SK-N-SH treated with all-trans-retinoic acid at 6 μM for 48 hours (cell line): ENCODE measurements around the gene GEMIN4.

Experiments used
- ATAC-seq: fragments of 200-7000 bp; cut with Tn5 transposase; 3 replicates; pipeline ENCODE4 v1.9.1; 2020; ENCODE audit warnings: mild to moderate bottlenecking, moderate library complexity
- ARNTL ChIP-seq: fragments of 450-650 bp; formaldehyde crosslinking; IDR thresholded peaks from 2 replicates; pipeline ENCODE4 v1.5.0; 2020; ENCODE audit warnings: low read depth, mild to moderate bottlenecking, moderate library complexity, borderline replicate concordance
- BACH2 ChIP-seq: fragments of 250-450 bp; sonication (Bioruptor Pico); IDR thresholded peaks from 2 replicates; pipeline ENCODE4 v1.9.0; 2021; ENCODE audit warnings: mild to moderate bottlenecking, borderline replicate concordance
- CREB5 ChIP-seq: fragments of 250-450 bp; sonication (Bioruptor Pico); IDR thresholded peaks from 2 replicates; pipeline ENCODE4 v1.5.1; 2020; ENCODE audit warnings: low read depth, mild to moderate bottlenecking, moderate library complexity
- ESRRG ChIP-seq: fragments of 250-450 bp; sonication (Bioruptor Pico); IDR thresholded peaks from 2 replicates; pipeline ENCODE4 v1.6.1; 2021; ENCODE audit warnings: mild to moderate bottlenecking
- ISL1 ChIP-seq: fragments of 250-450 bp; sonication (Bioruptor Pico); IDR thresholded peaks from 2 replicates; pipeline ENCODE4 v2.1.2; 2022; ENCODE audit warnings: mild to moderate bottlenecking, moderate library complexity
- OSR1 ChIP-seq: fragments of 250-450 bp; sonication (Bioruptor Pico); IDR thresholded peaks from 2 replicates; pipeline ENCODE4 v1.8.0; 2022; ENCODE audit warnings: moderate library complexity, mild to moderate bottlenecking, inconsistent platforms
- PATZ1 ChIP-seq: fragments of 250-450 bp; sonication (Bioruptor Pico); IDR thresholded peaks from 2 replicates; pipeline ENCODE4 v1.8.0; 2020; ENCODE audit warnings: mild to moderate bottlenecking, moderate library complexity, borderline replicate concordance
- POU6F1 ChIP-seq: fragments of 250-450 bp; sonication (Bioruptor Pico); IDR thresholded peaks from 2 replicates; pipeline ENCODE4 v1.8.0; 2021; ENCODE audit warnings: low read depth, mild to moderate bottlenecking, moderate library complexity, borderline replicate concordance
- PPARA ChIP-seq: fragments of 250-450 bp; sonication (Bioruptor Pico); IDR thresholded peaks from 2 replicates; pipeline ENCODE4 v1.5.0; 2020; ENCODE audit warnings: mild to moderate bottlenecking, borderline replicate concordance
- RARB ChIP-seq: fragments of 250-450 bp; sonication (Bioruptor Pico); IDR thresholded peaks from 2 replicates; pipeline ENCODE4 v1.8.0; 2021; ENCODE audit warnings: mild to moderate bottlenecking, moderate library complexity
- SNAI2 ChIP-seq: fragments of 250-450 bp; sonication (Bioruptor Pico); IDR thresholded peaks from 2 replicates; pipeline ENCODE4 v1.5.0; 2020; ENCODE audit warnings: mild to moderate bottlenecking, moderate library complexity
- TCF4 ChIP-seq: fragments of 250-450 bp; sonication (Bioruptor Pico); IDR thresholded peaks from 2 replicates; pipeline ENCODE4 v1.8.0; 2021; ENCODE audit warnings: mild to moderate bottlenecking, moderate library complexity, borderline replicate concordance
- TSHZ2 ChIP-seq: fragments of 250-450 bp; sonication (Bioruptor Pico); IDR thresholded peaks from 2 replicates; pipeline ENCODE4 v1.5.0; 2020; ENCODE audit warnings: mild to moderate bottlenecking, moderate library complexity
- ZC3H10 ChIP-seq: fragments of 250-450 bp; sonication (Bioruptor Pico); IDR thresholded peaks from 2 replicates; pipeline ENCODE4 v1.5.1; 2021; ENCODE audit warnings: mild to moderate bottlenecking, moderate library complexity
- ZFP3 ChIP-seq: fragments of 250-450 bp; sonication (Bioruptor Pico); IDR thresholded peaks from 2 replicates; pipeline ENCODE4 v1.5.0; 2020; ENCODE audit warnings: mild to moderate bottlenecking, moderate library complexity
- ZFP30 ChIP-seq: fragments of 450-650 bp; formaldehyde crosslinking; IDR thresholded peaks from 2 replicates; pipeline ENCODE4 v1.5.0; 2022; ENCODE audit warnings: mild to moderate bottlenecking, moderate library complexity
- ZNF565 ChIP-seq: fragments of 450-650 bp; formaldehyde crosslinking; conservative IDR thresholded peaks from 2 replicates; pipeline ENCODE4 v1.5.0; 2020; ENCODE audit warnings: low read depth, mild to moderate bottlenecking, moderate library complexity
- ZNF70 ChIP-seq: fragments of 450-650 bp; formaldehyde crosslinking; IDR thresholded peaks from 2 replicates; pipeline ENCODE4 v1.5.0; 2020; ENCODE audit warnings: mild to moderate bottlenecking, moderate library complexity
- ZNF8 ChIP-seq: fragments of 450-650 bp; formaldehyde crosslinking; IDR thresholded peaks from 2 replicates; pipeline ENCODE4 v1.5.0; 2020; ENCODE audit warnings: mild to moderate bottlenecking, moderate library complexity
- TF ChIP-seq, protein P1 (sequence below): fragments of 250-450 bp; sonication (Bioruptor Pico); IDR thresholded peaks from 2 replicates; pipeline ENCODE4 v1.5.1; 2021; ENCODE audit warnings: mild to moderate bottlenecking, moderate library complexity

Gene GEMIN4

GRCh38 chr17:778096-778495, 26.0 kb upstream of the GEMIN4 start:
- no peak for ATAC-seq
- TF ChIP-seq ESRRG (CRISPR knock-in tag) (no peak), PPARA (CRISPR knock-in tag) (no peak), CREB5 (CRISPR knock-in tag) (no peak), PATZ1 (no peak), SNAI2 (CRISPR knock-in tag) (no peak), TCF4 (no peak), ZFP30 (CRISPR knock-in tag) (no peak), ZNF8 (CRISPR knock-in tag) (no peak), ZFP3 (CRISPR knock-in tag) (no peak), POU6F1 (CRISPR knock-in tag) (no peak), ZNF565 (CRISPR knock-in tag) (no peak), ARNTL (CRISPR knock-in tag) (no peak)

DNA sequence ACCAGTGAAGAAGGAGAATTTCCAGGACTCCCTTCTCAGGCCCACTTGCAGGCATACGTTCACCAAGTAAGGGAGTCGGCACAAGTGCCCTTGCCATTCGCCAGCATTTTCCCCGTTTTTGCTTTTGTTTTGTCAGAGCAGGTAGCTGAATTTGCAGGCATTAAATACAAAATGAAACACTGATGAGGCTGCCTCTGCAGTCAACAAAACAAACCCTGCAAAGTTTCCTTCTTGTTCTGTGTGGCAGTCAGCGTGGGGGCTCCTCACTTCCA, 22.2 kb upstream of the GEMIN4 start:
- no peak for ATAC-seq
- TF ChIP-seq OSR1 (no peak), ZC3H10 (CRISPR knock-in tag) (no peak), RARB (CRISPR knock-in tag) (no peak), ESRRG (CRISPR knock-in tag) (no peak), ZFP3 (CRISPR knock-in tag) (no peak), ZNF70 (CRISPR knock-in tag) (no peak), BACH2 (CRISPR knock-in tag) (no peak)
- TF ChIP-seq, protein P1, sequence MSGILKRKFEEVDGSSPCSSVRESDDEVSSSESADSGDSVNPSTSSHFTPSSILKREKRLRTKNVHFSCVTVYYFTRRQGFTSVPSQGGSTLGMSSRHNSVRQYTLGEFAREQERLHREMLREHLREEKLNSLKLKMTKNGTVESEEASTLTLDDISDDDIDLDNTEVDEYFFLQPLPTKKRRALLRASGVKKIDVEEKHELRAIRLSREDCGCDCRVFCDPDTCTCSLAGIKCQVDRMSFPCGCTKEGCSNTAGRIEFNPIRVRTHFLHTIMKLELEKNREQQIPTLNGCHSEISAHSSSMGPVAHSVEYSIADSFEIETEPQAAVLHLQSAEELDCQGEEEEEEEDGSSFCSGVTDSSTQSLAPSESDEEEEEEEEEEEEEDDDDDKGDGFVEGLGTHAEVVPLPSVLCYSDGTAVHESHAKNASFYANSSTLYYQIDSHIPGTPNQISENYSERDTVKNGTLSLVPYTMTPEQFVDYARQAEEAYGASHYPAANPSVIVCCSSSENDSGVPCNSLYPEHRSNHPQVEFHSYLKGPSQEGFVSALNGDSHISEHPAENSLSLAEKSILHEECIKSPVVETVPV (CRISPR knock-in tag), result no peak

- TF ChIP-seq BACH2 (CRISPR knock-in tag) (no peak), ZNF565 (CRISPR knock-in tag) (no peak), ISL1 (no peak), TSHZ2 (CRISPR knock-in tag) (no peak), ZNF8 (CRISPR knock-in tag) (no peak), OSR1 (no peak)
- no peak for ATAC-seq
Measured at GRCh38 chr17:773467-774312, 21.6 kb upstream of the GEMIN4 start.
